ENCODE data around the gene CCNK.

Gene CCNK

DNA sequence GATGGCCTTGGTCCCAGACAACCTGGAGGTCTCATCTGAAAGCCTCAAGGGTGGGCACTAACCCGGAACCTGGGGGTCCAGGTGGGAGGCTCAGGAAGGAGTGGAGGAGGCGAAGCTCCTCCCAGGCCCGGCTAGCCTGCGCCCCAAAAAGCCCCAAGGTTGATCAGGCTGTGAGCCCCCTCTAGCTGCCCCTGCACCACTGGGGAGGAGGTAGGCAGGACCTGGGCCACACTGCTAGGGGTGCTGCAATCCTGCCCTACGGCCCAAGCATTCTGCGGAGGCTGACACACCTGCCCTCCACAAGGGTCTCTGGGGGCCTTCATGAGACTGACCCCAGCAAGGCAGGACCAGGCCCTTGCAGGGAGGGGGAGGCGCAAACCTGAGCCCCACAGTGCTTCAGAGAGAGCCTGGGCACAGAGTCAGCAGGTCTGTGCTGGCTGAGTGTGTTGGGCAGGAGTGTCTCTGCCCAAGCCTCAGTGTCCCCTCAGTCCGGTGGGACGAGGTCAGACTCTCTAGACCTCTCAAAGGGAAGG, 70.9 kb downstream of the CCNK start:
- DNase-seq (ENCODE audit: low read depth in 2 of 2), result no peak

- DNase-seq (ENCODE audit: low read depth in 2 of 2), result no peak
Measured at GRCh38 chr14:99552572-99553216, 71.5 kb downstream of the CCNK start.

GRCh38 chr14:99554184-99554583, 73.0 kb downstream of the CCNK start:
- DNase-seq (ENCODE audit: low read depth in 2 of 2), result no peak

GRCh38 chr14:99554757-99555531, 73.7 kb downstream of the CCNK start:
- no peak for DNase-seq (ENCODE audit: low read depth in 2 of 2)

DNA sequence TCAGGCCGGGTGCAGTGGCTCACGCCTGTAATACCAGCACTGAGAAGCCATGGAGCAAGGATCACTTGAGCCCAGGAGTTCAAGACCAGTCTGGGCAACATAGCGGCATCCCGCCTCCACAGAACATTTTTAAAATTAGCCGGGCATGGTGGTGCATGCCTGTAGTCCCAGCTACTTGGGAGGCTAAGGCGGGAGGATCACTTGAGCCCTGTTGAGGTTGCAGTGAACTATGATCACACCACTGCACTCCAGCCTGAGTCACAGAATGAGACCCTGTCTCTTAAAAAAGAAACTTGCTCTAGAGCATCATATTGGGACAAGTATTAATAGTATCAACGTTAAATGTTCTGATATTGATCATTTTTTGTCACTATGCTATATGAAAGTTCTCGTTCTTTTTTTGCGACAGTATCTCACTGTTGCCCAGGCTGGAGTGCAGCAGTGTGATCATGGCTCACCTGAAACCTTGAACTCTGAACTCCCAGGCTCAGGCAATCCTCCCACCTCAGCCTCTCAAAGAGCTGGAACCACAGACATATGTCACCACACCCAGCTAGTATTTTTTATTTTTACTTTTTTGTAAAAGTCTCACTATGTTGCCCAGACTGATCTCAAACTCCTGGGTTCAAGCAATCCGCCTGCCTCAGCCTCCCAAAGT, 75.1 kb downstream of the CCNK start:
- DNase-seq (ENCODE audit: low read depth in 2 of 2), result no peak

- no peak for DNase-seq (ENCODE audit: low read depth in 2 of 2)
Measured at GRCh38 chr14:99559286-99559990, 78.2 kb downstream of the CCNK start.

- DNase-seq (ENCODE audit: low read depth in 2 of 2), result no peak
Measured at GRCh38 chr14:99560403-99560802, 79.2 kb downstream of the CCNK start.

- no peak for DNase-seq (ENCODE audit: low read depth in 2 of 2)
Measured at GRCh38 chr14:99560922-99561683, 79.9 kb downstream of the CCNK start.

DNA sequence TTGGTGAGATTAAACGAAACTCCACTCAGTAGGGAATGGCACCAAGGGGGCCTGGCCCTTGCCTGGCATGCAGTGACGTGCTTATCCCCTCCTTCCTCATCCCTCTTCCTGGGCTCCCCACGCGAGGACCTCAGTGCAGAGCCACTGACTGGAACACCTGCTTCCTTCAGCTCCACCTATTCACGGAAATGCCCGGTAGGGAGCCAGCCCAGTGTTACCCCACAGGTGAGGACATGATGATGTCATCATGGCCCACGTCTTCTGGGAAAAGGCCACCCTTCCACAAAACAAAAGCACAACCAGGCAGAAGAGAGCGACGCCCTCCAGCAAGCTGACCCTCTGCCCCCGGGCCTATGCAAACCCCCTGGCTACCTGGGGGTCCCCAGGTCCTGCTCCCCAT, 80.7 kb downstream of the CCNK start:
- no peak for DNase-seq (ENCODE audit: low read depth in 2 of 2)

Data from activated CD8-positive, alpha-beta memory T cell treated with anti-CD3 and anti-CD28 coated beads for 4 hours (primary cell).